Stimulated activated CD4-positive, alpha-beta T cell treated with anti-CD3 and anti-CD28 coated beads, Interleukin-12 subunit alpha, Interleukin-12 subunit beta, amount 100 ng/mL, for 48 hours (primary cell): ENCODE data around the gene TAGLN.
A peak's percentile ranks its signal among the peaks of the same experiment; 100 is the strongest.

Experiments
- DNase-seq, 3 donors: peaks; one replicate each; pipeline ENCODE4 v3.0.0-alpha.2; 2020; ENCODE audit warnings: low read depth in 2 of 3, low spot score in 1 of 3

TAGLN gene

GRCh38 chr11:117199053-117199915, at the start of gene TAGLN:
Gene TAGLN (plus strand): TSS chr11:117199370. CDS start chr11:117203014, 3,644 bp downstream.
- no peak for DNase-seq

- no peak for DNase-seq
Measured at GRCh38 chr11:117152066-117152465, 47.1 kb upstream of the TAGLN start.

- DNase-seq = no peak
Measured at GRCh38 chr11:117154468-117154867, 44.7 kb upstream of the TAGLN start.

GRCh38 chr11:117157507-117157906, 41.7 kb upstream of the TAGLN start:
- DNase-seq = no peak

- no peak for DNase-seq
Measured at GRCh38 chr11:117159892-117160291, 39.3 kb upstream of the TAGLN start.

GRCh38 chr11:117160826-117161225, 38.3 kb upstream of the TAGLN start:
- no peak for DNase-seq

- no peak for DNase-seq
Measured at GRCh38 chr11:117166491-117166890, 32.7 kb upstream of the TAGLN start.

GRCh38 chr11:117169736-117170135, 29.4 kb upstream of the TAGLN start:
- no peak for DNase-seq

GRCh38 chr11:117170210-117170609, 29.0 kb upstream of the TAGLN start:
- DNase-seq = no peak

GRCh38 chr11:117171007-117171403, 28.2 kb upstream of the TAGLN start:
- no peak for DNase-seq

GRCh38 chr11:117171404-117172061, 27.6 kb upstream of the TAGLN start:
- no peak for DNase-seq

GRCh38 chr11:117172724-117173421, 26.3 kb upstream of the TAGLN start:
- no peak for DNase-seq

- no peak for DNase-seq
Measured at GRCh38 chr11:117175104-117175503, 24.1 kb upstream of the TAGLN start.

- DNase-seq = no peak
Measured at GRCh38 chr11:117175781-117176180, 23.4 kb upstream of the TAGLN start.

GRCh38 chr11:117176186-117176585, 23.0 kb upstream of the TAGLN start:
- DNase-seq = no peak

- DNase-seq = no peak
Measured at GRCh38 chr11:117177534-117178209, 21.5 kb upstream of the TAGLN start.

- peak; percentile 78 to 84 (median 83) for DNase-seq
Measured at GRCh38 chr11:117178210-117179034, 20.7 kb upstream of the TAGLN start, which contains the start of gene SIDT2. Gene SIDT2 (plus strand): TSS chr11:117178743. CDS start chr11:117179264, 521 bp downstream.

GRCh38 chr11:117179048-117179999, 19.8 kb upstream of the TAGLN start:
- DNase-seq = peak in 1 of 3 donors; percentile 43

GRCh38 chr11:117180020-117180419, 19.1 kb upstream of the TAGLN start:
- DNase-seq = no peak
